GM12891 (cell line): ENCODE results near the gene DIS3L2.

Experiments
- POLR2AphosphoS5 ChIP-seq: IDR thresholded peaks from 2 replicates; pipeline ENCODE4 v1.6.1; 2011; ENCODE audit warnings: low read depth, low read length, control low read depth
- TAF1 ChIP-seq: IDR thresholded peaks from 2 replicates; pipeline ENCODE4 v1.6.1; 2011; ENCODE audit warnings: low read depth, low read length, control low read depth

DNA sequence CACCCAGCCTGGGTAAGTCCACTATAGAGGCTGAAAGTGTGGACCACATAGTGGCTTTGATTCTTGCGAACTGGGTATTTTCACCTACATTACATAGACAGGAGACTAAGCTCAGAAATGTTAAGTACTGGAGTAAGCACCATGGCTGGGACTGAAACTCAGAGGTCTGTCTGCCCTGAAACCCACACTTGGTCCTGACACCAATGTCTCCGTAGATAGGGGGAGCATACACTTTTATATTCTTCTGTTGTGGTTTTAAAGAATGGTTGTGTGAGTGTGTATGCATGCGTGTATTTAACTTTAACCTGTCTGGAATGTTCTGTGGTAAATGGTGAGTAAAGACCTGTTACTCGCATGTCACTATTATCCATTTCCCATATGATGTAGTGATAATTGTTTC lies 25.0 kb upstream of the DIS3L2 start:
- no peak for TF ChIP-seq POLR2AphosphoS5
- no peak for TF ChIP-seq TAF1
